Measurements from ENCODE around the gene SIVA1.

- TF ChIP-seq SUZ12 (IDR thresholded peaks at IDR 0.05; ENCODE audit: extremely low read depth, insufficient read depth, insufficient read length) (no peak), YY1 (IDR thresholded peaks at IDR 0.05; ENCODE audit: insufficient read depth, insufficient read length) (no peak)
Measured at GRCh38 chr14:104779776-104780512, 27.0 kb downstream of the SIVA1 start.

Measured in NT2/D1 (cell line).